GM19324 (cell line): ENCODE results near the gene XRCC1.
"Not testable (repeated sequence)": the region's sequence is repeated elsewhere in the genome, so short reads cannot be mapped to it uniquely, and the experiment has no call there.

Experiments
- ATAC-seq: cut with Tn5 transposase; IDR thresholded peaks from one replicate; pipeline ENCODE4 v1.9.1; 2021; ENCODE audit warnings: mild to moderate bottlenecking, moderate library complexity; ENCODE audit not compliant: unreplicated experiment, low FRiP score

XRCC1 gene

GRCh38 chr19:43605875-43606568 is 30.7 kb upstream of the XRCC1 start:
- no peak for ATAC-seq

GRCh38 chr19:43600326-43600725 is 25.0 kb upstream of the XRCC1 start:
- not testable (repeated sequence) for ATAC-seq

GRCh38 chr19:43599635-43600295 is 24.4 kb upstream of the XRCC1 start:
- ATAC-seq: no peak

GRCh38 chr19:43598445-43599240 is 23.3 kb upstream of the XRCC1 start:
- no peak for ATAC-seq

GRCh38 chr19:43597876-43598275 is 22.5 kb upstream of the XRCC1 start:
- ATAC-seq: no peak

- ATAC-seq: no peak
These were observed 21.6 kb upstream of the XRCC1 start for GRCh38 chr19:43596842-43597461.

- ATAC-seq: peak; percentile 90
These were observed 20.9 kb upstream of the XRCC1 start, which contains the start of the genes IRGQ and ZNF576 for GRCh38 chr19:43595999-43596841. IRGQ (minus strand) TSS chr19:43596134; CDS start chr19:43595338, 796 bp downstream. ZNF576 (plus strand) TSS chr19:43596595; CDS start chr19:43597109, 514 bp downstream.

- ATAC-seq: no peak
These were observed 20.3 kb upstream of the XRCC1 start for GRCh38 chr19:43595605-43595998.

GRCh38 chr19:43594710-43595604 is 19.6 kb upstream of the XRCC1 start:
- no peak for ATAC-seq

GRCh38 chr19:43594081-43594697 is 18.9 kb upstream of the XRCC1 start:
- ATAC-seq: no peak

GRCh38 chr19:43592800-43593350 is 17.5 kb upstream of the XRCC1 start:
- ATAC-seq: no peak

GRCh38 chr19:43591904-43592772 is 16.8 kb upstream of the XRCC1 start:
- ATAC-seq: no peak

- ATAC-seq: no peak
These were observed 14.4 kb upstream of the XRCC1 start for GRCh38 chr19:43589678-43590077.

GRCh38 chr19:43589277-43589676 is 13.9 kb upstream of the XRCC1 start:
- ATAC-seq: no peak

- not testable (repeated sequence) for ATAC-seq
These were observed 11.7 kb upstream of the XRCC1 start for GRCh38 chr19:43587029-43587428.

- no peak for ATAC-seq
These were observed 11.0 kb upstream of the XRCC1 start for GRCh38 chr19:43586346-43586745.

GRCh38 chr19:43584484-43584883 is 9.2 kb upstream of the XRCC1 start:
- no peak for ATAC-seq
